Uterus (tissue), 4 donors: ENCODE results near the gene GRK6. TPM values are rescaled to one million over a fixed set of nuclear protein-coding genes. Genes with fewer than 3 reads are reported as not detected.

Experiments
- DNase-seq, 2 donors: peaks; one replicate each; pipeline ENCODE4 v3.0.0-alpha.2; 2019 to 2020
- H3K27ac ChIP-seq, 2 donors: fragments of 200-600 bp; sonication (generic); 1 replicate in 1 of 2; 2 replicates in 1 of 2; pipeline ENCODE4 v1.5.1; 2016 to 2018
- H3K27me3 ChIP-seq, 2 donors: fragments of 200-600 bp; sonication (generic); one replicate each; pipeline ENCODE4 v1.5.1; 2018 to 2019; ENCODE audit warnings: control low read depth in 1 of 2
- H3K36me3 ChIP-seq, 2 donors: fragments of 200-600 bp; sonication (generic); one replicate each; pipeline ENCODE4 v1.5.1; 2019; ENCODE audit warnings: control low read depth in 1 of 2
- H3K4me1 ChIP-seq, 2 donors: fragments of 200-600 bp; sonication (generic); one replicate each; pipeline ENCODE4 v1.5.1; 2018 to 2019; ENCODE audit warnings: control low read depth in 1 of 2
- H3K4me3 ChIP-seq, 2 donors: fragments of 200-600 bp; sonication (generic); 1 replicate in 1 of 2; 2 replicates in 1 of 2; pipeline ENCODE4 v1.5.1; 2018 to 2019; ENCODE audit warnings: mild to moderate bottlenecking in 1 of 2
- H3K9me3 ChIP-seq, 2 donors: fragments of 200-600 bp; sonication (generic); one replicate each; pipeline ENCODE4 v1.5.1; 2019; ENCODE audit warnings: control low read depth in 1 of 2
- POLR2A ChIP-seq, 2 donors: fragments of 450-650 bp; IDR thresholded peaks; one replicate each; pipeline ENCODE4 v1.6.1; 2016; ENCODE audit warnings: antibody characterized with exemption in 2 of 2, mild to moderate bottlenecking in 1 of 2, moderate library complexity in 1 of 2
- intact Hi-C: fragments of 100-400 bp; cut with DNase I; formaldehyde crosslinking; loops from one replicate; pipeline ENCODE4 v1.15.1; 2023; ENCODE audit warnings: low total_unique reads
- total RNA-seq, 4 donors: library from RNA; depleted of rRNA in 3 of 4; stranded (reverse); fragments of >200 nt in 3 of 4; gene quantifications; one replicate each; pipeline versions ENCODE4 v1.1.0 to v1.2.4, GENCODE V29; 2014 to 2023
- TF ChIP-seq, protein P1 (sequence below), 4 experiments: fragments of 200-600 bp in 2 of 4; fragments of 450-650 bp in 2 of 4; sonication (generic) in 2 of 4; IDR thresholded peaks; one replicate each; pipeline ENCODE4 v1.5.1; 2016 to 2019; ENCODE audit warnings: antibody characterized with exemption in 4 of 4, mild to moderate bottlenecking in 2 of 4, moderate library complexity in 1 of 4
- donor health status: DM: yes; HTN: yes; CAD: no.

The GRK6 gene
- total RNA-seq, 4 donors from 2014 or later, result 16.4 to 29.8 (median 20.9) TPM

DNA sequence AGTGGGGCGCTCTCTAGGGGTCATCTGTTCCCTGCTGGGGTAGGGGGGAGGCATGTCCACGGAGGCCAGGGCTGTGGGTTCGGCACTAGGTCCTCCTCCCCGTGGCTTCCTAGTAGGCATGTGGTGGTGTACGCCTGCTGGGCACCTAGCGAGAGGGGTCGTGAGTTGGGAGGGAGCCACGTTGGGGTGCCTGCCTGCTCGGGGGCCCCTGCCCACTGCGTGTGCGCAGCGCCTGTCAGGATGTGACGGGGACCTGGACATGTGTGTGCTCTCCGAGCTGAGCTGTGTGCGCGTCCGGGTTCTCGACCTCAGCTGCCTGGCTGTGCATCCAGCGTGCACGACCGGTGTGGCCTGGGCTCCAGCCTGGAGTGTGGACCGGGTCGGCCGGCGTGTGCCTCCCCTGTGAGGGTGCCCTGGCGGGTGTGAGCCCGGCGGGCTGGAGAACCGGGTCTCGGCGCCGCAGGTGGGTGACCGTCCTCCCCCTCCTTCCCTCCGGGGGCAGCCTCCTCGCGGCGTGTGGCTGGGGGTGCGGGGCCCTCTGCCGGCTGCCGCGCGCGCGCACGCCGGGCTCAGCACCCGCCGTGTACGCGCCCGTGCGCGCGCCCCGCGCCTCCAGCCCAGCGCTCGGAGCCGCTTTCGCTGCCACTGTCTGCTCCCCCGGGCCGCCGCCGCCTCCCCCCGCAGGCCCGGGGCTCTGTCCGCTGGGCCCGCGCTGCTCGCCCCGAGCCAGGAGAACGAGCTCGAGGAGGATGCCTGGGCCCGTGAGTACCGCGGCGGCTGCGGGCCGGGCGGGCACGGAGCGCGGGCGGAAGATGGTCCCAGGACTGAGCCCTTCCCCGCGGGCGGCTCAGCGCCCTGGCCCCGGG, 20.0 kb downstream of the GRK6 start, which contains the start of gene PRR7:
PRR7 (plus strand) TSS at position 615 of the 866 bp plus-strand sequence. CDS start 8,254 bp downstream, outside the sequence.
- no peaks in the 10 kb centered on the region for H3K9me3 ChIP-seq
- DNase-seq, result peak in 1 of 2 donors; percentile 60
- H3K4me3 ChIP-seq, result peak within 1 kb of the TSS; percentile 35 to 57
- intact Hi-C loops, result no loop called here
- peaks cover 0 to 16% of the 10 kb centered on the region in 2 donors for H3K4me1 ChIP-seq
- no peaks in the 10 kb centered on the region for H3K27me3 ChIP-seq
- H3K27ac ChIP-seq, result no peak within 1 kb of the TSS
- no peak for TF ChIP-seq POLR2A (IDR thresholded peaks at IDR 0.05)
- TF ChIP-seq, protein P1, sequence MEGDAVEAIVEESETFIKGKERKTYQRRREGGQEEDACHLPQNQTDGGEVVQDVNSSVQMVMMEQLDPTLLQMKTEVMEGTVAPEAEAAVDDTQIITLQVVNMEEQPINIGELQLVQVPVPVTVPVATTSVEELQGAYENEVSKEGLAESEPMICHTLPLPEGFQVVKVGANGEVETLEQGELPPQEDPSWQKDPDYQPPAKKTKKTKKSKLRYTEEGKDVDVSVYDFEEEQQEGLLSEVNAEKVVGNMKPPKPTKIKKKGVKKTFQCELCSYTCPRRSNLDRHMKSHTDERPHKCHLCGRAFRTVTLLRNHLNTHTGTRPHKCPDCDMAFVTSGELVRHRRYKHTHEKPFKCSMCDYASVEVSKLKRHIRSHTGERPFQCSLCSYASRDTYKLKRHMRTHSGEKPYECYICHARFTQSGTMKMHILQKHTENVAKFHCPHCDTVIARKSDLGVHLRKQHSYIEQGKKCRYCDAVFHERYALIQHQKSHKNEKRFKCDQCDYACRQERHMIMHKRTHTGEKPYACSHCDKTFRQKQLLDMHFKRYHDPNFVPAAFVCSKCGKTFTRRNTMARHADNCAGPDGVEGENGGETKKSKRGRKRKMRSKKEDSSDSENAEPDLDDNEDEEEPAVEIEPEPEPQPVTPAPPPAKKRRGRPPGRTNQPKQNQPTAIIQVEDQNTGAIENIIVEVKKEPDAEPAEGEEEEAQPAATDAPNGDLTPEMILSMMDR (IDR thresholded peaks at IDR 0.05), result peak in 2 of 4 experiments; percentile 22 to 25
- no peaks in the 10 kb centered on the region for H3K36me3 ChIP-seq

DNA sequence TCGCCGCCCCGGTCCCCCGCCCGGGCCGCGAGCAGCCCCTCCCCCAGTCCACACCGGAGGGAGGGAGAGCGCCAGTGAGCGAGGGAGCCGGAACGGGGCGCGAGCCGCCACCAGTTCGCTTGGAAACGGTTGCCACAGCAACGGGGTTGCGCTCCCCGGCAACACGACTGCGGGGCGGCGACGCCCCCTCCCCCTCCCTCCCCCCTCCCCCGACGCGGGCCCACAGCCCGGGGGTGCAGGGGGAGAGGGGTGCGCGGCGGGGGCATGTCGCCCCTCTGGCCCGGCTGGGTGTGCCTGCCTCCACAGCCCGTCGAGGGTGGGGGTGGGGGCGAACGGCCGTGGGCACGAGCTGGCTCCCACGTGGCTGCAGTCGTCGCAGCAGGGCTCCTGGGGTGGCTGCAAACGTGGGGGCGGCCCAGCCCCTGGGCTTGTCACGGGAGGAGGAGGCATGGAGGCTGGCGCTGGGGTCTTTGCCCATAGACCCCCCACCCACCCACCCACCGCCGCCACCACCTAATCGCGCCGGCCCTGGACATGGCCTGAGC, 20.7 kb downstream of the GRK6 start:
- intact Hi-C loops, result no loop called here
- TF ChIP-seq, protein P1 (IDR thresholded peaks at IDR 0.05), result no peak
- no peak for TF ChIP-seq POLR2A (IDR thresholded peaks at IDR 0.05)
- H3K36me3 ChIP-seq, result no peaks in the 10 kb centered on the region

DNA sequence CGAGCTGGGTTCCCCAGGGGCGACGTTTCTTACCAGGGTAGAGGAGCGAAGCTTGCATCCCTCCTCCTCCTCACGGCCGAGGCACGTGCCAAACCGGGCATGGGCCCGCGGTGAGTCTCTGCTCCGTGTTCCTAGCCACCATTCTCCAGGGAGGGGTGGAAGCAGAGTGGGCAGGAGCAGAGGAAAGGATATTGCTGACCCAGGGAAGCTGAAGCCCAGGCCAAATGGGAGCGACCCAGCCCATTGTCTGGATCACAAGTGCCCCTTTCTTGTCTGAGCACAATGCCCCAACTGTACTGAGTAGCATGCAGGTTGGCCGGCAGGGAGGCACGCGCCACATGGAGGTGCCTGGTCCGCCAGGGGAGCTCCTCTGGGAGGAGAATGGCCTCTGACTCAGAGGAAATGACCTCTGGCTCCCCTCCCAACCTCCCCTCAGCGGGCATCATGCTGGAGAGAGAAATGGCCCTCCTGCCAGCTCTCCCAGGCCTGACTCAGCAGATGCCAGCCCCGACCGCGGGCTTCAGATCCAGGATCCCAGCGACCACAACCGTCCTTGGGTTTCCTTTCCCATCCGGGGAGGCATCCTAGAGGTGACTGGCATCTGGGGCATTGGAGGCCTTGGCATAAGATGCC, 21.3 kb downstream of the GRK6 start:
- intact Hi-C loops, result no loop called here

More for the DNA sequence above, 20.7 kb downstream of the GRK6 start:
- Histone ChIP-seq H3K27ac (no peak overlapping the region), H3K4me3 (peak overlapping the region; percentile 35 to 57), H3K4me1 (peaks cover 0 to 16% of the 10 kb centered on the region in 2 donors), H3K9me3 (no peaks in the 10 kb centered on the region), H3K27me3 (no peaks in the 10 kb centered on the region)
- DNase-seq, result peak in 1 of 2 donors; percentile 46

DNA sequence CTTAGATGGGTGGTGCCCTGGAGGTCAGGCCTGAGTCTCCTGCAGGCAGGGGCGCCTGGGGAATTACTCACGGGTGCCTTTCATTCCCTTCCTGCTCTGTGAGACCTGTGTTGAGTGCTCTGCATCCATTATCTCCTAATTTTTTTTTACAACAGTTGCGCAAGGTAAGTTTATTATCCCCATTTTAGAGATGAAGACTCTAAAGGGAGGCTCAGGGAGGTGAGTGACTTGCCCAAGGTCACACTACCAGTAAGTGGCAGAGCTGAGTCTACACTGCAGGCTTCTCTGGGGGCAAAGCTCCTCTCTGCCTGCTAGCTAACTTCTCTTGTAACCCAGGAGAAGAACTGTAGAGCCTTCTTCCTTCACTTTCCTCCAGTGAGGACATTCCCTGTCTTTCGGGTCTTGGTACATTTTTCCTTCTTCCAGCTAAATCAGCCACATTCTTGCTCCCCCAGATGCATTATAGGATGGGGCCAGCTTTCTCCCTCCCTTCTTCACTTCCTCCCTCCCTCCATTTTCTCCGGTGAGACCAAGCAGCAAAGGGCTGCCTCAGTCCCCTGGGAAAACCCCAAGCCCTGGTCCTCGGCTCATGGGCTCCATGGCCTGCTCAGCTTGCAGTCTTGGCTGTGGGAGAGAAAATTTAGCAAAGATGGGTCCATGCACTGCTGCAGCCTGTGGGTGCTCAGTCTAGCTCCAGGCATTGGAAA, 21.9 kb downstream of the GRK6 start:
- H3K27ac ChIP-seq, result no peak overlapping the region
- H3K4me3 ChIP-seq, result no peak overlapping the region
- no peaks in the 10 kb centered on the region for H3K9me3 ChIP-seq
- no peak for DNase-seq
- peaks cover 0 to 16% of the 10 kb centered on the region in 2 donors for H3K4me1 ChIP-seq
- TF ChIP-seq, protein P1 (IDR thresholded peaks at IDR 0.05), result no peak
- no peak for TF ChIP-seq POLR2A (IDR thresholded peaks at IDR 0.05)
- intact Hi-C loops, result no loop called here
- no peaks in the 10 kb centered on the region for H3K36me3 ChIP-seq
- H3K27me3 ChIP-seq, result no peaks in the 10 kb centered on the region

More for the DNA sequence above, 21.3 kb downstream of the GRK6 start:
- Histone ChIP-seq H3K36me3 (no peaks in the 10 kb centered on the region), H3K27ac (no peak overlapping the region), H3K27me3 (no peaks in the 10 kb centered on the region), H3K9me3 (no peaks in the 10 kb centered on the region), H3K4me1 (peaks cover 0 to 16% of the 10 kb centered on the region in 2 donors), H3K4me3 (no peak overlapping the region)
- peak in 1 of 2 donors; percentile 41 for DNase-seq
- TF ChIP-seq POLR2A (IDR thresholded peaks at IDR 0.05), result no peak
- TF ChIP-seq, protein P1 (IDR thresholded peaks at IDR 0.05), result no peak
